ENCODE data around the gene PRR5L.

The PRR5L gene

GRCh38 chr11:36454551-36454940, 158.5 kb downstream of the PRR5L start:
- H3K4me3 ChIP-seq (ENCODE audit: low read depth, low read length): no peak overlapping the region
- DNase-seq (ENCODE audit: low read depth): no peak
- no peak for TF ChIP-seq CTCF (IDR thresholded peaks at IDR 0.05; ENCODE audit: control insufficient read depth, extremely low read depth, insufficient read depth)

- DNase-seq (ENCODE audit: low read depth): no peak
- no peak overlapping the region for H3K4me3 ChIP-seq (ENCODE audit: low read depth, low read length)
- no peak for TF ChIP-seq CTCF (IDR thresholded peaks at IDR 0.05; ENCODE audit: control insufficient read depth, extremely low read depth, insufficient read depth)
These were observed 159.0 kb downstream of the PRR5L start for GRCh38 chr11:36454941-36455631.

GRCh38 chr11:36455658-36456111, 159.6 kb downstream of the PRR5L start:
- TF ChIP-seq CTCF (IDR thresholded peaks at IDR 0.05; ENCODE audit: control insufficient read depth, extremely low read depth, insufficient read depth): no peak
- DNase-seq (ENCODE audit: low read depth): no peak
- no peak overlapping the region for H3K4me3 ChIP-seq (ENCODE audit: low read depth, low read length)

- DNase-seq (ENCODE audit: low read depth): no peak
- no peak for TF ChIP-seq CTCF (IDR thresholded peaks at IDR 0.05; ENCODE audit: control insufficient read depth, extremely low read depth, insufficient read depth)
- H3K4me3 ChIP-seq (ENCODE audit: low read depth, low read length): no peak overlapping the region
These were observed 160.1 kb downstream of the PRR5L start for GRCh38 chr11:36456156-36456555.

GRCh38 chr11:36458129-36458915, 162.2 kb downstream of the PRR5L start:
- TF ChIP-seq CTCF (IDR thresholded peaks at IDR 0.05; ENCODE audit: control insufficient read depth, extremely low read depth, insufficient read depth): no peak
- no peak overlapping the region for H3K4me3 ChIP-seq (ENCODE audit: low read depth, low read length)
- DNase-seq (ENCODE audit: low read depth): no peak

- DNase-seq (ENCODE audit: low read depth): no peak
- no peak for TF ChIP-seq CTCF (IDR thresholded peaks at IDR 0.05; ENCODE audit: control insufficient read depth, extremely low read depth, insufficient read depth)
- H3K4me3 ChIP-seq (ENCODE audit: low read depth, low read length): no peak overlapping the region
These were observed 163.0 kb downstream of the PRR5L start for GRCh38 chr11:36459046-36459445.
